GM21447 (cell line): ENCODE measurements around the gene XXYLT1.

Source experiments
- ATAC-seq: cut with Tn5 transposase; IDR thresholded peaks from one replicate; pipeline ENCODE4 v1.9.1; 2021; ENCODE audit not compliant: unreplicated experiment

Gene XXYLT1

GRCh38 chr3:195209083-195209846 is 61.7 kb downstream of the XXYLT1 start:
- no peak for ATAC-seq

- ATAC-seq = no peak
Observed at GRCh38 chr3:195208631-195209030, 62.3 kb downstream of the XXYLT1 start.

- peak; percentile 91 for ATAC-seq
Observed at GRCh38 chr3:195208183-195208582, 62.8 kb downstream of the XXYLT1 start.

DNA sequence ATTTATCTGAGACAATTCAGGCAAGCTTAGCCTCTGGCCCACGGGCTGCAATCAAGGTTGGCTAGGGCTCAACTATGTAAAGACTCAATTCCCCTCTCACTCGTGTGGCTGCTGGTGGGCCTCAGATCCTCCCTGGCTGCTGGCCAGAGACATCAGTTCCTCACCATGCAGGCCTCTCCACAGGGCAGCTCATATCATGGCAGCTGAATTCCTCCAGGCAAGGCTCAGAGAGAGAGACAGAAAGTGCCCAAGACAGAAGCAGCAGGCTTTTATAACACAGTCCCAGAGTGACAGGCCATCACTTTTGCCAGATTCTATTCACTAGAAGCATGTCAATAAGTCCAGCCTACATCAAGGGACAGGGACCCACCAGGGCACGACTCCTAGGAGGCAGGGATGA is 63.2 kb downstream of the XXYLT1 start:
- peak; percentile 27 for ATAC-seq

DNA sequence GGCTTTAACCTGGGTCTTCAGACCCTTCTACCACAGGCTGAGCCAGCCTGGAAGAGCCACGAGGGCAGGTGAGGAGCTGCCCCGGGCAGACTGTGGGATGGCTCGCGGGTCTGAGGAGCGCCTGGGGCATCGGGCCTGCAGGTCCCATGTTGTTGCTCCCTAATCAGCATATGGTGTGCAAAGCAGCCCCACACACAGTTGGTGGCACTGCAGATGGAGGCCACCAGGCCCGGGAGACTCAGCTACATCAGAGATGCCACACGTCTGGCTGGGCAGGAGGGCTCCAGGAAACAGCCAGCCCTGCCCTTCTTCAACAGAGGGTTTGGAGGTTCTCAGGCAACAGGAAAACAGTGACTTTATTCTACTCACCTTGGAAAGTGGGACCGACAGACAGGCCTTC is 63.9 kb downstream of the XXYLT1 start:
- ATAC-seq = no peak

- ATAC-seq = no peak
Observed at GRCh38 chr3:195204360-195205163, 66.4 kb downstream of the XXYLT1 start.

- no peak for ATAC-seq
Observed at GRCh38 chr3:195203606-195204005, 67.4 kb downstream of the XXYLT1 start.

- no peak for ATAC-seq
Observed at GRCh38 chr3:195201295-195201694, 69.7 kb downstream of the XXYLT1 start.

- ATAC-seq = no peak
Observed at GRCh38 chr3:195200010-195200822, 70.7 kb downstream of the XXYLT1 start.

- no peak for ATAC-seq
Observed at GRCh38 chr3:195198426-195199346, 72.3 kb downstream of the XXYLT1 start.

GRCh38 chr3:195197765-195198425 is 73.1 kb downstream of the XXYLT1 start:
- no peak for ATAC-seq

DNA sequence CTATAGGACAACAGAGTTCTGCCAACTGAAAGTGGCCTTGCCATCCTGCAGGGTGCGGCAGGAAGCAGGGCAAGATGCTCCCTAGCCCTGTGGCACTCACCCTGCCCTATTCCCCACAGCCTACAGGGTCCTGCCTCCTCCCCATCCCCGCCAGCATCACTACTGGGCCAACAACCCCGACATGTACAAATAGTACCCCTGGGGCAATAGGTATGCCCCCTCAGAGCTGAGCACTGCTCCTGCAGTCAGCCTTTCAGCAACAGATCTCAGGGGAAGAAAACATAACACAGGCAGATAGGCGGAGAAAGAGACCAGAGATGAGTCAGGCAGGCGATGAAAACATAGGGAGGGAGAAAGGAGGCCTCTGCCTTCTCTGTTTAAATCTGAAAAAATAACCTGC is 74.7 kb downstream of the XXYLT1 start:
- no peak for ATAC-seq

DNA sequence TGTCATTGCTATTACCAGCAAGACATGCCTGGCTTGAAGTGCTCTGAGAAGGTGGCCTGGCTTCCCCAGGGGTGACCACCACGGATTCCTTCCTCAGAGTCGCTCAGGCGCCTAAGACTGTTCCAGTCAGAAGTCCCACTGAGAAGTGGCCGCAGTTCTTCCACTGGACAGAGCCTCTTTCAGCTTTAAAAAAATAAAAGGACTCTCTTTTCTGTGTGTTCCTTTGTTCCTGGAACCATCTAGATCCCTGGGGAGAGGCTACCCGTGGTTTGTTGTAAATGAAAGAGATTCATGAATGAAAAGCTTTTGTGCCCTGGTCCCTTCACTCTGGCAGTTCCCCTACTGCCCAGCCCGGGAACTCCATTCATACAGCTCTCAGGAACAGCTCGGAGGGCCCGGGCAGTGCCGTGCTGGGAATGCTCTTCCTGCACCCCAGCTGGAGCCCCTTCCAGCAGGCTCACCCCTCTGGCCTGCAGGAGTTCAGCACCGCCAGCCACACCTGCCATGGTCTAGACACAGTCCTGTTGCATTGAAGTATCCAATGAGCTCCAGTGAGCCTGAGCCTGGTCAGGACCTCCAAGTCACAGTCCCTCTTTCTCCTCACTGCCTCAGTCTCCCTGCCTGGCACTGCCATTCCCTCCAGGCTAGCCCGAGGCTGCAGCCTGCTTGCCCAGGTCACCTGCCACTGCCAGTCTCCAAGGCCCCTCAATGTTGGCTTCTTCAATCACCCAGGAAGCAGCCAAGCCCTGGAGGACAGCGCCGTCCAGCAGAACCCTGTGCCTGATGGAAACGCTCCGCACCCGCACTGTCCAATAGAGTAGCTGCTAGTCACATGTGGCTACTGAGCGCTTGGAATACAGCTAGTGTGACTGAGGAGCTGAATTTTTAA is 75.4 kb downstream of the XXYLT1 start:
- no peak for ATAC-seq

DNA sequence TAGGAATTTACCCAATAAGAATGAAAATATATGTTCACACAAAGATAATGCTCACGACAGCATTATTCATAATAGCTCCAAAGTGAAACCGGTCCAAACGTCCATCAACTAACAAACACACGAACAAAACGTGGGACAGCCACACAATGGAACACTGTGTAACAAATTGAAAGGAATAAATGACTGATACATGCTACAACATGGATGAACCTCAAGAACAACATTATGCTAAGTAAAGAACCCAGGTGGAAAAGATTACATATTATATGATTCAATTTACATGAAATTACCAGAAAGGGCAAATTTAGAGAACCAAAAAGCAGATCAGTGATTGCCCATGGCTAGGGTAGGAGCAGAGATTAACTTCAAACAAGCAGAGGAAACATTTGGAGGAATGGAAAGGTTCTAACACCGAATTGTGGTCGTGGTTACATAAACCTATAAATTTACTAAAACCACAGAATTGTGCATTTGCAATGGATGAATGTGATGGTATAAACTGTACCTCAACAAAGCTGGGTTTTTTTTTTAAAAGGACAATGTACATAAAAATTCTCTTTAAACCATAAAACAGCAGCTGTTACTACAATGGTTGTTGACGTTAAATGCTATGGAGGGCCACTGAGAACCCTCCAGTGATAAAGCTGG is 76.3 kb downstream of the XXYLT1 start:
- ATAC-seq = no peak

DNA sequence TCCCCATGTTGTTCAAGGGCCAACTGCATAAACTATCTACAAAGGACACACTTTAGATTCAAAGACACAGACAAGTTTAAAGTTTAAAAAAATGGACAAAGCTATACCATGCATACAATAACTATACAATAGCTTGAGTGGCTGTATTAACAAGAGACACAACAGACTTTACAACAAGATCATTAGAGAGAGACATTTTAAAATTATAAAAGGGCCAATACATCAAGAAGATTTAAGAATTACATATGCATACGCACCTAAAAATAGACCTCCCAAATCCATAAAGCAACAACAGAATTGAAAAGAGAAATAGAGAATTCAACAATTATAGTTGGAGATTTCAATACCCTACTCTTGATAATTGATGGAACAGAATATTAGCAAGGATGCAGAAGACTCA is 79.4 kb downstream of the XXYLT1 start:
- ATAC-seq = no peak

- no peak for ATAC-seq
Observed at GRCh38 chr3:195189821-195190220, 81.1 kb downstream of the XXYLT1 start.

DNA sequence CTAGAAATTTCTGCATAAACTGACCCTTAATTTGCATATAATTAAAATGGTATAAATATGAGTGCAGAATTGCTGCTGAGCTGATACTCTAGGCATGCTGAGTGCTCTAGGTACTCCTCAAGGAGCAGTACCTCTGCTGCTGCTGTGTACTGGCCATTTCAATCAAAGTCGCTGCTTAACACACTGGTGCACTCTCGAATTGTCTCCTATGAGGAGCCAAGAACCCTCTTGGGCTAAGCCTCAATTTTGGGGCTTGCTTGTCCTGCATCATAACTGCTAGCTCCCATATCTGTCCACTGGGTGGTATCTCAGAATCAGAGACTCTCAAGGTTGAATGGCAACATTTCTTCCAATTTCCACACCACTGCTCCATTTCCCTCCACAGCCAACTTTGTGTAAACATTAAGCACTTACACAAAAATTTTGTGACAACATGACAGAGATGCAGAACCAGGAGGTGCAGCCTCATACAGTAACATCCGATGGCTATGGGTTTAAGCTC is 82.5 kb downstream of the XXYLT1 start:
- ATAC-seq = no peak
